Natural killer cell (primary cell): ENCODE results near the gene ZSCAN26. TPM values are rescaled to one million over a fixed set of nuclear protein-coding genes. Genes with fewer than 3 reads are reported as not detected.
A peak's percentile ranks its signal among the peaks of the same experiment; 100 is the strongest.

Experiments used
- ATAC-seq, 3 donors: fragments of 150-1000 bp in 2 of 3; fragments of 200-7000 bp in 1 of 3; cut with Tn5 transposase; 1 replicate in 1 of 3; 2 replicates in 2 of 3; pipeline ENCODE4 v1.10.0; 2021; ENCODE audit warnings: mild to moderate bottlenecking in 2 of 3, moderate library complexity in 2 of 3
- DNase-seq, 2 donors: peaks; one replicate each; pipeline versions ENCODE4 v3.0.0 to v3.0.0-alpha.2; 2013 to 2021; ENCODE audit warnings: mixed read lengths in 1 of 2
- H3K27ac ChIP-seq: one replicate; pipeline ENCODE4 v1.5.1; 2013; ENCODE audit warnings: mild to moderate bottlenecking, low read length
- H3K27me3 ChIP-seq: one replicate; pipeline ENCODE4 v1.6.1; 2013; ENCODE audit warnings: low read length; ENCODE audit not compliant: control insufficient read depth, insufficient read depth
- H3K36me3 ChIP-seq: one replicate; pipeline ENCODE4 v1.6.1; 2013; ENCODE audit warnings: low read length; ENCODE audit not compliant: control insufficient read depth, insufficient read depth
- H3K4me1 ChIP-seq: one replicate; pipeline ENCODE4 v1.6.1; 2013; ENCODE audit warnings: low read length; ENCODE audit not compliant: control insufficient read depth, insufficient read depth
- H3K4me3 ChIP-seq: one replicate; pipeline ENCODE4 v1.5.1; 2013; ENCODE audit warnings: low read length
- H3K9me3 ChIP-seq: one replicate; pipeline ENCODE4 v1.6.1; 2013; ENCODE audit warnings: low read length; ENCODE audit not compliant: control insufficient read depth, insufficient read depth
- H3K27ac Mint-ChIP-seq, 2 donors: one replicate each; pipeline ENCODE4 v1.8.0; 2022; ENCODE audit warnings: mild to moderate bottlenecking in 2 of 2, mixed read lengths in 2 of 2, moderate library complexity in 1 of 2
- H3K27me3 Mint-ChIP-seq, 2 donors: one replicate each; pipeline ENCODE4 v1.8.0; 2022; ENCODE audit warnings: low read depth in 2 of 2, mixed read lengths in 2 of 2
- H3K36me3 Mint-ChIP-seq: one replicate; pipeline ENCODE4 v1.8.0; 2022; ENCODE audit warnings: mixed read lengths
- H3K4me1 Mint-ChIP-seq, 2 donors: one replicate each; pipeline ENCODE4 v1.8.0; 2022; ENCODE audit warnings: mixed read lengths in 2 of 2
- H3K4me3 Mint-ChIP-seq: one replicate; pipeline ENCODE4 v1.8.0; 2022; ENCODE audit warnings: mild to moderate bottlenecking, moderate library complexity, mixed read lengths
- H3K9me3 Mint-ChIP-seq, 2 donors: one replicate each; pipeline ENCODE4 v1.8.0; 2022; ENCODE audit warnings: mixed read lengths in 2 of 2
- WGBS: methylation state at CpG from one replicate; pipeline ENCODE4 v1.1.7; 2013; ENCODE audit warnings: missing lambda C conversion rate; ENCODE audit not compliant: insufficient coverage; 5-methylcytosine and 5-hydroxymethylcytosine counted together
- intact Hi-C: fragments of 100-400 bp; cut with micrococcal nuclease; formaldehyde crosslinking; loops from one replicate; pipeline ENCODE4 v1.14.2; 2022
- total RNA-seq, 4 donors: library from RNA; stranded (reverse); fragments of 120-200 nt in 1 of 4; gene quantifications; one replicate each; pipeline versions ENCODE4 v1.2.3 to v1.2.4, GENCODE V29; 2013 to 2022
- TF ChIP-seq, protein P1 (sequence below): fragments of 200-600 bp; IDR thresholded peaks from one replicate; pipeline ENCODE4 v1.8.0; 2022; ENCODE audit warnings: antibody characterized with exemption

The ZSCAN26 gene
- total RNA-seq, 3 donors from 2014 or later (not counting 1 experiment from before 2014, with no cell fraction given), result 13.7 to 24.4 (median 15.4) TPM

- peak; percentile 64 to 89 (median 73) for ATAC-seq
- H3K27ac Mint-ChIP-seq, result no peak within 1 kb of the TSS
- peaks cover 24% of the 10 kb centered on the region in 2 donors for H3K27me3 Mint-ChIP-seq
Measured at GRCh38 chr6:28281288-28282064, 14.5 kb downstream of the ZSCAN26 start, which contains the start of gene PGBD1. PGBD1 (plus strand) TSS chr6:28281572; CDS start chr6:28283814, 2,242 bp downstream.

DNA sequence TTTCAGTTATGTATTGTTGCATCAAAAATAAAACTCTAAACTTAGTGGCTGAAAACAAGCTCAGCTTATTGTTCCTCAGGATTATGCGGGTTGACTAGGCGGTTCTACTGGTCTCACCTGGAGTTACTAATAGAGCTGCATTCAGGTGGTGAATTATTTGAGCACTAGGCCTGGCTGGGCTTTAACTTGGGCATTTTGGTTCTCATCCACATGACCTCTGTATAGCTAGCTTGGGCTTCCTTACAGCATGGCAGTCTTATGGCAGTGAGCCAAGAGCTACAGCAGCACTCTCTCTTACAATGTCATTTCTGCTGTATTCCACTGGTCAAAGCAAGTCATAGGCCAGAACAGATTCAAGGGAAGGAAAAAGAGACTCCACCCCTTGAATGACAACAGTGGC is 16.0 kb downstream of the ZSCAN26 start:
- Histone ChIP-seq H3K27ac (no peak overlapping the region), H3K4me1 (peaks cover 9% of the 10 kb centered on the region), H3K27me3 (peaks cover 10% of the 10 kb centered on the region), H3K36me3 (peaks cover 1% of the 10 kb centered on the region), H3K4me3 (no peak overlapping the region), H3K9me3 (no peaks in the 10 kb centered on the region)
- Mint-ChIP-seq H3K36me3 (peaks cover 6% of the 10 kb centered on the region), H3K27me3 (peaks cover 24 to 26% of the 10 kb centered on the region in 2 donors), H3K9me3 (no peaks in the 10 kb centered on the region), H3K27ac (no peak overlapping the region), H3K4me3 (no peak overlapping the region), H3K4me1 (peaks cover 8% of the 10 kb centered on the region in 2 donors)
- ATAC-seq, result no peak
- TF ChIP-seq, protein P1, sequence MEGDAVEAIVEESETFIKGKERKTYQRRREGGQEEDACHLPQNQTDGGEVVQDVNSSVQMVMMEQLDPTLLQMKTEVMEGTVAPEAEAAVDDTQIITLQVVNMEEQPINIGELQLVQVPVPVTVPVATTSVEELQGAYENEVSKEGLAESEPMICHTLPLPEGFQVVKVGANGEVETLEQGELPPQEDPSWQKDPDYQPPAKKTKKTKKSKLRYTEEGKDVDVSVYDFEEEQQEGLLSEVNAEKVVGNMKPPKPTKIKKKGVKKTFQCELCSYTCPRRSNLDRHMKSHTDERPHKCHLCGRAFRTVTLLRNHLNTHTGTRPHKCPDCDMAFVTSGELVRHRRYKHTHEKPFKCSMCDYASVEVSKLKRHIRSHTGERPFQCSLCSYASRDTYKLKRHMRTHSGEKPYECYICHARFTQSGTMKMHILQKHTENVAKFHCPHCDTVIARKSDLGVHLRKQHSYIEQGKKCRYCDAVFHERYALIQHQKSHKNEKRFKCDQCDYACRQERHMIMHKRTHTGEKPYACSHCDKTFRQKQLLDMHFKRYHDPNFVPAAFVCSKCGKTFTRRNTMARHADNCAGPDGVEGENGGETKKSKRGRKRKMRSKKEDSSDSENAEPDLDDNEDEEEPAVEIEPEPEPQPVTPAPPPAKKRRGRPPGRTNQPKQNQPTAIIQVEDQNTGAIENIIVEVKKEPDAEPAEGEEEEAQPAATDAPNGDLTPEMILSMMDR, result no peak
- no peak for DNase-seq
- intact Hi-C loops, result no loop called here
- WGBS, result 100% methylated on average over 2 of the region's 2 CpGs

More at GRCh38 chr6:28281288-28282064, 14.5 kb downstream of the ZSCAN26 start, which contains the start of gene PGBD1:
- Histone ChIP-seq H3K36me3 (peaks cover 13% of the 10 kb centered on the region), H3K27ac (no peak within 1 kb of the TSS), H3K27me3 (peaks cover 10% of the 10 kb centered on the region), H3K4me3 (peak within 1 kb of the TSS; percentile 35), H3K4me1 (peaks cover 9% of the 10 kb centered on the region), H3K9me3 (no peaks in the 10 kb centered on the region)
- WGBS, result 1% methylated on average over 50 of the region's 50 CpGs
- Mint-ChIP-seq H3K36me3 (peaks cover 13% of the 10 kb centered on the region), H3K9me3 (no peaks in the 10 kb centered on the region), H3K4me3 (peak within 1 kb of the TSS; percentile 67), H3K4me1 (peaks cover 8% of the 10 kb centered on the region in 2 donors)
- TF ChIP-seq, protein P1, result no peak
- DNase-seq, result peak; percentile 31 to 59
- intact Hi-C loops, result no loop called here

DNA sequence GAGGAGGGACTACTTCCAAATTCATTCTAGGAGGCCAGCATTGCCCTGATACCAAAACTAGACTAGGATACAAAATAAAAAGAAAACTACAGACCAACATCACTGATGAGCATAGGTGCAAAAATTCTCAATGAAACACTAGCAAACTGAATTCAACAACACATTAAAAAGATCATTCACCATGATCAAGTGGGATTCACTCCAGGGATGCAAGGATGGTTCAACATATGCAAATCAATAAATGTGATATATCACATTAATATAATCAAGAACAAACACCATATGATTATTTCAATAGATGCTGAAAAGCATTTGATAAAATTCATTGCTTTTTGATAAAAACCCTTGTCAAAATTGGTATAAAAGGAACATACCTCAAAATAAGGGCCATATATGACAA is 24.6 kb downstream of the ZSCAN26 start:
- no peaks in the 10 kb centered on the region for H3K36me3 Mint-ChIP-seq
- H3K27ac ChIP-seq, result no peak overlapping the region

More for the DNA sequence above, 24.6 kb downstream of the ZSCAN26 start:
- Histone ChIP-seq H3K4me3 (no peak overlapping the region), H3K27me3 (no peaks in the 10 kb centered on the region), H3K9me3 (no peaks in the 10 kb centered on the region), H3K36me3 (no peaks in the 10 kb centered on the region), H3K4me1 (no peaks in the 10 kb centered on the region)
- Mint-ChIP-seq H3K4me1 (no peaks in the 10 kb centered on the region), H3K9me3 (no peaks in the 10 kb centered on the region), H3K4me3 (no peak overlapping the region), H3K27ac (no peak overlapping the region), H3K27me3 (peaks cover 0 to 1% of the 10 kb centered on the region in 2 donors)
- TF ChIP-seq, protein P1, result no peak
- ATAC-seq (no peak), DNase-seq (no peak)
- intact Hi-C loops, result no loop called here
